ENCODE data around the gene CBX4. TPM values are rescaled to one million over a fixed set of nuclear protein-coding genes. Genes with fewer than 3 reads are reported as not detected.
A peak's percentile ranks its signal among the peaks of the same experiment; 100 is the strongest.

CBX4 gene
- 10 to 100 TPM; 23.4 to 48.0 (median 27.9) TPM for total RNA-seq
- polyA plus RNA-seq, result 10 to 100 TPM; 12.3 to 19.0 (median 13.2) TPM
- long read RNA-seq, donor 1, transcript CBX4-201 (5 exons, 2,664 nt), result major isoform, 5 of 5 reads
- long read RNA-seq, donor 1, partial matches to known transcripts, result 0 of 5 reads
- long read RNA-seq, donor 1, other reads (novel, unspliced or antisense), result 0 of 5 reads
- long read RNA-seq, donor 2, partial matches to known transcripts, result 0 of 4 reads
- long read RNA-seq, donor 2, other reads (novel, unspliced or antisense), result 0 of 4 reads

GRCh38 chr17:79839356-79840268 lies at the start of gene CBX4:
Gene CBX4 (minus strand): TSS chr17:79839440. CDS start chr17:79839251, 189 bp downstream.
- Histone ChIP-seq H3K9me3 (peaks cover 0 to 4% (median 0%) of the 10 kb centered on the region in 8 donors), H3K4me3 (peak within 1 kb of the TSS; percentile 77 to 96 (median 88)), H3K36me3 (peaks cover 0 to 23% (median 9%) of the 10 kb centered on the region in 6 donors), H3K27ac (peak within 1 kb of the TSS; percentile 93 to 99 (median 98)), H3K4me1 (peaks cover 50 to 89% (median 85%) of the 10 kb centered on the region in 6 donors), H3K27me3 (replicated peaks in 1 of 7) (peaks cover 18 to 52% (median 51%) of the 10 kb centered on the region in 7 donors)
- TF ChIP-seq POLR2A (IDR thresholded peaks at IDR 0.05) (peak in 2 of 3 donors; percentile 73 to 88), POLR2AphosphoS5 (IDR thresholded peaks at IDR 0.05) (peak; percentile 96), CTCF (IDR thresholded peaks at IDR 0.05 in 8 of 11, conservative IDR thresholded peaks at IDR 0.05 in 3 of 11) (peak; percentile 37 to 88 (median 67))
- peak; percentile 99 for DNase-seq
- intact Hi-C loops (cut with DNase I; ENCODE audit: low total_unique reads), result loop anchor here (5.0 to 10.0 kb wide), 3 partner anchors 37 to 145 kb away; no protein-coding TSS in a partner anchor
- 1 to 3% (median 2%) methylated on average over 67 to 103 of the region's 103 CpGs for WGBS, 5 donors

- H3K36me3 ChIP-seq, result no peaks in the 10 kb centered on the region
- H3K4me3 ChIP-seq, result no peak overlapping the region
- H3K4me1 ChIP-seq, result peaks cover 0 to 13% (median 5%) of the 10 kb centered on the region in 6 donors
- peak; percentile 30 for DNase-seq
- peaks cover 0 to 90% (median 12%) of the 10 kb centered on the region in 7 donors for H3K27me3 ChIP-seq (replicated peaks in 1 of 7)
- 81 to 91% (median 84%) methylated on average over 17 of the region's 17 CpGs for WGBS, 5 donors
- no peaks in the 10 kb centered on the region for H3K9me3 ChIP-seq
- intact Hi-C loops (cut with DNase I; ENCODE audit: low total_unique reads), result no loop called here
- H3K27ac ChIP-seq, result no peak overlapping the region
- TF ChIP-seq CTCF (IDR thresholded peaks at IDR 0.05 in 8 of 11, conservative IDR thresholded peaks at IDR 0.05 in 3 of 11), result no peak
- no peak for TF ChIP-seq POLR2A (IDR thresholded peaks at IDR 0.05)
- no peak for TF ChIP-seq POLR2AphosphoS5 (IDR thresholded peaks at IDR 0.05)
These were observed 48.8 kb upstream of the CBX4 start for GRCh38 chr17:79888009-79888540.

- Histone ChIP-seq H3K9me3 (no peaks in the 10 kb centered on the region), H3K27me3 (replicated peaks in 1 of 7) (peaks cover 0 to 88% (median 12%) of the 10 kb centered on the region in 7 donors), H3K27ac (no peak overlapping the region), H3K36me3 (no peaks in the 10 kb centered on the region), H3K4me3 (no peak overlapping the region), H3K4me1 (peaks cover 0 to 13% (median 5%) of the 10 kb centered on the region in 6 donors)
- TF ChIP-seq POLR2AphosphoS5 (IDR thresholded peaks at IDR 0.05) (no peak), CTCF (IDR thresholded peaks at IDR 0.05 in 8 of 11, conservative IDR thresholded peaks at IDR 0.05 in 3 of 11) (no peak), POLR2A (IDR thresholded peaks at IDR 0.05) (no peak)
- WGBS, 5 donors, result 79 to 90% (median 85%) methylated on average over 14 of the region's 14 CpGs
- DNase-seq, result peak; percentile 11
- intact Hi-C loops (cut with DNase I; ENCODE audit: low total_unique reads), result no loop called here
These were observed 48.3 kb upstream of the CBX4 start for GRCh38 chr17:79887451-79887991.
